ENCODE data around the gene WWC2. TPM values are rescaled to one million over a fixed set of nuclear protein-coding genes. Genes with fewer than 3 reads are reported as not detected.

WWC2 gene
- total RNA-seq, 1 experiment from 2014 or later: 39.1 TPM

DNA sequence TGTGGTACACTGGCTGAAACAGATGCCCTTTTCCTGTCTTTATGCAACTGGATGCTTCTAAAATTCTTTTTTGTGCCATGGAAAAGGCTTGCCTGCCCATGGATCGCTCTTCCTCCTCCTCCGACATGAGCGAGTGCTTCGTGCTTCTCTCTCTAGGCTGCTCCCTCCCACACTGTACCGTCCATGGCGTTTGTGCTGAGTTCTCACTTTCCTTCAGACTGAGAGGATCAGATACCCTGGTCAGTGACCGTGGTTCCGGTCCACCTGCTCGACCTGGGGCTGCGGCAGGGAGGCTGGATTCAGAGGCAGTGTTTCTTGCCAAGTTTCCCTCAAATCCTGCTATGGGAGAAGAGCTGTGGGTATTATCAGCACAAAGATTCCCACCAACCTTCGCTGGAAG, 233.4 kb downstream of the WWC2 start:
- no peaks in the 10 kb centered on the region for H3K9me2 ChIP-seq (ENCODE audit: insufficient read depth)
- no peak overlapping the region for H2AFZ ChIP-seq (ENCODE audit: low read depth, low read length, poor library complexity, severe bottlenecking)
- ChIA-PET RAD21 (ENCODE audit: low non-redundant PET in 1 of 2, low total read pairs in 2 of 2, uncharacterized antibody in 2 of 2, unreplicated experiment in 2 of 2) (no interaction called here), POLR2A (no interaction called here), CTCF (no interaction called here)
- H3K4me2 ChIP-seq (ENCODE audit: low read length): no peak overlapping the region
- H3K9me3 ChIP-seq (ENCODE audit: control insufficient read depth in 1 of 2, insufficient read depth in 1 of 2, low read depth in 1 of 2, low read length in 2 of 2): peaks cover 0 to 3% of the 10 kb centered on the region in 2 experiments; a peak in 1 of 4 replicates
- ATAC-seq (no peak), DNase-seq (ENCODE audit: low read depth, low spot score) (no peak)
- no TSS peak for BruUV-seq (replicated peaks)
- no peak overlapping the region for H3K4me3 ChIP-seq (replicated peaks in 1 of 2; ENCODE audit: low read depth in 1 of 2, low read length in 2 of 2)
- H3K36me3 ChIP-seq (ENCODE audit: control insufficient read depth in 1 of 2, insufficient read depth in 2 of 2, low read length in 2 of 2): no peaks in the 10 kb centered on the region
- no peak overlapping the region for H3K27ac ChIP-seq (ENCODE audit: low read depth, low read length)
- H3K9ac ChIP-seq (ENCODE audit: low read length): no peak overlapping the region
- peaks cover 31 to 41% of the 10 kb centered on the region in 2 experiments for H3K4me1 ChIP-seq (ENCODE audit: control insufficient read depth in 1 of 2, insufficient read depth in 2 of 2, low read length in 2 of 2)
- no peaks in the 10 kb centered on the region for H3K27me3 ChIP-seq (ENCODE audit: insufficient read depth, low read length)
- no peaks in the 10 kb centered on the region for H4K20me1 ChIP-seq (ENCODE audit: insufficient read depth)
- intact Hi-C loops (cut with micrococcal nuclease): no loop called here
- TF ChIP-seq POLR2AphosphoS5 (IDR thresholded peaks at IDR 0.05; ENCODE audit: low read depth, low read length) (no peak), JUND (IDR thresholded peaks at IDR 0.05) (no peak), FOSL1 (IDR thresholded peaks at IDR 0.05; ENCODE audit: low read depth) (no peak), EGR1 (IDR thresholded peaks at IDR 0.05; ENCODE audit: low read depth) (no peak), TCF7L2 (IDR thresholded peaks at IDR 0.05; ENCODE audit: borderline replicate concordance, extremely low read depth, insufficient read depth, insufficient read length) (no peak), ZNF274 (IDR thresholded peaks at IDR 0.05; ENCODE audit: low read depth, low read length) (no peak), SP1 (IDR thresholded peaks at IDR 0.05; ENCODE audit: low read depth) (no peak), CBX3 (IDR thresholded peaks at IDR 0.05; ENCODE audit: low read depth) (no peak), EZH2 (IDR thresholded peaks at IDR 0.05) (no peak), ELF1 (IDR thresholded peaks at IDR 0.05; ENCODE audit: borderline replicate concordance, low read depth) (no peak), CEBPB (IDR thresholded peaks at IDR 0.05; ENCODE audit: low read depth) (no peak), SIN3A (IDR thresholded peaks at IDR 0.05; ENCODE audit: low read depth) (no peak), YY1 (IDR thresholded peaks at IDR 0.05; ENCODE audit: extremely low read depth, insufficient replicate concordance, low read depth, low read length) (no peak), SRF (IDR thresholded peaks at IDR 0.05; ENCODE audit: low read depth) (no peak), EZH2phosphoT487 (IDR thresholded peaks at IDR 0.05; ENCODE audit: borderline replicate concordance) (no peak)
- TF ChIP-seq, protein P1, sequence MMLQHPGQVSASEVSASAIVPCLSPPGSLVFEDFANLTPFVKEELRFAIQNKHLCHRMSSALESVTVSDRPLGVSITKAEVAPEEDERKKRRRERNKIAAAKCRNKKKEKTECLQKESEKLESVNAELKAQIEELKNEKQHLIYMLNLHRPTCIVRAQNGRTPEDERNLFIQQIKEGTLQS (IDR thresholded peaks at IDR 0.05): no peak
- TF ChIP-seq, protein P2, sequence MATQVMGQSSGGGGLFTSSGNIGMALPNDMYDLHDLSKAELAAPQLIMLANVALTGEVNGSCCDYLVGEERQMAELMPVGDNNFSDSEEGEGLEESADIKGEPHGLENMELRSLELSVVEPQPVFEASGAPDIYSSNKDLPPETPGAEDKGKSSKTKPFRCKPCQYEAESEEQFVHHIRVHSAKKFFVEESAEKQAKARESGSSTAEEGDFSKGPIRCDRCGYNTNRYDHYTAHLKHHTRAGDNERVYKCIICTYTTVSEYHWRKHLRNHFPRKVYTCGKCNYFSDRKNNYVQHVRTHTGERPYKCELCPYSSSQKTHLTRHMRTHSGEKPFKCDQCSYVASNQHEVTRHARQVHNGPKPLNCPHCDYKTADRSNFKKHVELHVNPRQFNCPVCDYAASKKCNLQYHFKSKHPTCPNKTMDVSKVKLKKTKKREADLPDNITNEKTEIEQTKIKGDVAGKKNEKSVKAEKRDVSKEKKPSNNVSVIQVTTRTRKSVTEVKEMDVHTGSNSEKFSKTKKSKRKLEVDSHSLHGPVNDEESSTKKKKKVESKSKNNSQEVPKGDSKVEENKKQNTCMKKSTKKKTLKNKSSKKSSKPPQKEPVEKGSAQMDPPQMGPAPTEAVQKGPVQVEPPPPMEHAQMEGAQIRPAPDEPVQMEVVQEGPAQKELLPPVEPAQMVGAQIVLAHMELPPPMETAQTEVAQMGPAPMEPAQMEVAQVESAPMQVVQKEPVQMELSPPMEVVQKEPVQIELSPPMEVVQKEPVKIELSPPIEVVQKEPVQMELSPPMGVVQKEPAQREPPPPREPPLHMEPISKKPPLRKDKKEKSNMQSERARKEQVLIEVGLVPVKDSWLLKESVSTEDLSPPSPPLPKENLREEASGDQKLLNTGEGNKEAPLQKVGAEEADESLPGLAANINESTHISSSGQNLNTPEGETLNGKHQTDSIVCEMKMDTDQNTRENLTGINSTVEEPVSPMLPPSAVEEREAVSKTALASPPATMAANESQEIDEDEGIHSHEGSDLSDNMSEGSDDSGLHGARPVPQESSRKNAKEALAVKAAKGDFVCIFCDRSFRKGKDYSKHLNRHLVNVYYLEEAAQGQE (IDR thresholded peaks at IDR 0.05; ENCODE audit: low read depth): no peak
- TF ChIP-seq, protein P3, sequence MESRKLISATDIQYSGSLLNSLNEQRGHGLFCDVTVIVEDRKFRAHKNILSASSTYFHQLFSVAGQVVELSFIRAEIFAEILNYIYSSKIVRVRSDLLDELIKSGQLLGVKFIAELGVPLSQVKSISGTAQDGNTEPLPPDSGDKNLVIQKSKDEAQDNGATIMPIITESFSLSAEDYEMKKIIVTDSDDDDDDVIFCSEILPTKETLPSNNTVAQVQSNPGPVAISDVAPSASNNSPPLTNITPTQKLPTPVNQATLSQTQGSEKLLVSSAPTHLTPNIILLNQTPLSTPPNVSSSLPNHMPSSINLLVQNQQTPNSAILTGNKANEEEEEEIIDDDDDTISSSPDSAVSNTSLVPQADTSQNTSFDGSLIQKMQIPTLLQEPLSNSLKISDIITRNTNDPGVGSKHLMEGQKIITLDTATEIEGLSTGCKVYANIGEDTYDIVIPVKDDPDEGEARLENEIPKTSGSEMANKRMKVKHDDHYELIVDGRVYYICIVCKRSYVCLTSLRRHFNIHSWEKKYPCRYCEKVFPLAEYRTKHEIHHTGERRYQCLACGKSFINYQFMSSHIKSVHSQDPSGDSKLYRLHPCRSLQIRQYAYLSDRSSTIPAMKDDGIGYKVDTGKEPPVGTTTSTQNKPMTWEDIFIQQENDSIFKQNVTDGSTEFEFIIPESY (IDR thresholded peaks at IDR 0.05; ENCODE audit: extremely low read depth, insufficient replicate concordance, low read length): no peak
- H3K79me2 ChIP-seq (ENCODE audit: insufficient read depth, low read length): no peaks in the 10 kb centered on the region
